ENCODE measurements around the gene EEF1B2. TPM values are rescaled to one million over a fixed set of nuclear protein-coding genes. Genes with fewer than 3 reads are reported as not detected.

EEF1B2 gene
- total RNA-seq (ENCODE audit: low replicate concordance) = 671 and 807 TPM in 2 replicates

DNA sequence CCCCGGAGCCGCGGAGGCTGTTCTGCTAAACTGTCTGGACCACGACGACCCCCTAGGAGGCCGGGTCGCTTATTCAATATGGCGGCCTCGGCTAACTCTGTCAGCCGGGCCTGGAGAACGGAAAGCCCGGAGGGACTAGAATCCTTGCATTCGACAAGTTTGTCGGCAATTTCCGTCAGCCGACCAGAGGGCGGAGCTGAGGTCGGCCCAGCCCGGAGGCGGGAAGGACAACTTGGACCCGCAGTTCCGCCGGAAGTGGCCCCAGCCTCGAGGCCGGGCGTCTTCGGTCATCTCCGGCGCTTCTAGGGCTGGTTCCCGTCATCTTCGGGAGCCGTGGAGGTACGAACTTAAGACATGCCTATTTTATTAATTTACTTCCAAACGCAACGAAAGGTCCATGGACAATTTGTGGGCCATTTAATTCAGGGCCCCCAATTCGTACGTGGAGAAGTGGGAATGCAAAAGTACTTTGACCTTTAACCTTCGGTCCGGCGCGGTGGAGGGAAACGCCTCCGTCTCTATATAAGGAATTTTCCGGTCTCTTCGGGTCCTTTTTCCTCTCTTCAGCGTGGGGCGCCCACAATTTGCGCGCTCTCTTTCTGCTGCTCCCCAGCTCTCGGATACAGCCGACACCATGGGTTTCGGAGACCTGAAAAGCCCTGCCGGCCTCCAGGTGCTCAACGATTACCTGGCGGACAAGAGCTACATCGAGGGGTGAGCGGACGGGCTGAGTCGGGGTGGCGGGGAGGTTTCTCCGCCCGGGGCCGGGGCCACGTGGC, at the start of gene EEF1B2, which contains the start of gene NDUFS1:
TSS of gene EEF1B2 (plus strand) at position 550 of the 779 bp plus-strand sequence. CDS start at position 635, 85 bp downstream.
TSS of gene NDUFS1 (minus strand) at position 99 of the 779 bp plus-strand sequence. CDS start 5,766 bp downstream, outside the sequence.
- H3K4me2 ChIP-seq = peak within 1 kb of the TSS; percentile 100
- peak within 1 kb of the TSS; percentile 74 for H3K4me3 ChIP-seq
- peaks cover 28% of the 10 kb centered on the region for H3K36me3 Mint-ChIP-seq
- H3K36me3 ChIP-seq = peaks cover 17% of the 10 kb centered on the region
- H3K4me1 ChIP-seq = peaks cover 14% of the 10 kb centered on the region
- no peak for TF ChIP-seq EZH2phosphoT487 (IDR thresholded peaks at IDR 0.05)
- H3K4me1 Mint-ChIP-seq = peaks cover 27% of the 10 kb centered on the region
- H3K27me3 ChIP-seq = no peaks in the 10 kb centered on the region
- peaks cover 92% of the 10 kb centered on the region for H3K79me2 ChIP-seq (ENCODE audit: low read depth)
- H3K9me3 ChIP-seq (ENCODE audit: low read depth) = no peaks in the 10 kb centered on the region
- H3K9me3 Mint-ChIP-seq = no peaks in the 10 kb centered on the region
- H3K9ac ChIP-seq = peak within 1 kb of the TSS; percentile 96
- H3K27ac ChIP-seq = peak within 1 kb of the TSS; percentile 84
- H4K20me1 ChIP-seq (ENCODE audit: low read depth) = peaks cover 26% of the 10 kb centered on the region
- peak within 1 kb of the TSS; percentile 96 for H3K27ac Mint-ChIP-seq
- DNase-seq (ENCODE audit: low spot score) = peak; percentile 99
- peaks cover 51% of the 10 kb centered on the region for H3F3A ChIP-seq (ENCODE audit: low read depth)
- peak within 1 kb of the TSS; percentile 100 for H3K4me3 Mint-ChIP-seq
- H2AFZ ChIP-seq (replicated peaks) = peak within 1 kb of the TSS; percentile 94
- H3K27me3 Mint-ChIP-seq (ENCODE audit: insufficient read depth, low read depth) = no peaks in the 10 kb centered on the region

DNA sequence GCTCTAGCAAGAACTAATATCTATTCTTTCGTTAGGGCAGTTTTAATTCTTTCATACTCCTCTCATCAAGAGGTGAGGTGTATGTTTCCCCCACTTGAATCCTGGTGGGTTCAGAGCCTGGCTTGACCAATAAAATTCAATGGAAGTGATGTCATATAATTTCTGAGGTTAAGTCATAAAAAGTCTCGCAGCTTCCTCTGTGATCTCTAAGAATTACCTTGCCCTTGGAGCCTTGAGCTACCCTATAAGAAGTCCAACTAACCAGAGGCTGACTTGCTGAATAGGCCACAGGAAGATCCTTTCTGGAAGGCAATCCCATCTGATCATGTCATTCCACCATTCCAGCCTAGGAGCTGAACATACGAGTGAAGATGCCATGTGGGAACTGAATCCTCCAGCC, 47.6 kb upstream of the EEF1B2 start:
- no peak overlapping the region for H3K4me3 Mint-ChIP-seq
- no peak overlapping the region for H3K27ac Mint-ChIP-seq
- no peaks in the 10 kb centered on the region for H3K4me1 Mint-ChIP-seq

DNA sequence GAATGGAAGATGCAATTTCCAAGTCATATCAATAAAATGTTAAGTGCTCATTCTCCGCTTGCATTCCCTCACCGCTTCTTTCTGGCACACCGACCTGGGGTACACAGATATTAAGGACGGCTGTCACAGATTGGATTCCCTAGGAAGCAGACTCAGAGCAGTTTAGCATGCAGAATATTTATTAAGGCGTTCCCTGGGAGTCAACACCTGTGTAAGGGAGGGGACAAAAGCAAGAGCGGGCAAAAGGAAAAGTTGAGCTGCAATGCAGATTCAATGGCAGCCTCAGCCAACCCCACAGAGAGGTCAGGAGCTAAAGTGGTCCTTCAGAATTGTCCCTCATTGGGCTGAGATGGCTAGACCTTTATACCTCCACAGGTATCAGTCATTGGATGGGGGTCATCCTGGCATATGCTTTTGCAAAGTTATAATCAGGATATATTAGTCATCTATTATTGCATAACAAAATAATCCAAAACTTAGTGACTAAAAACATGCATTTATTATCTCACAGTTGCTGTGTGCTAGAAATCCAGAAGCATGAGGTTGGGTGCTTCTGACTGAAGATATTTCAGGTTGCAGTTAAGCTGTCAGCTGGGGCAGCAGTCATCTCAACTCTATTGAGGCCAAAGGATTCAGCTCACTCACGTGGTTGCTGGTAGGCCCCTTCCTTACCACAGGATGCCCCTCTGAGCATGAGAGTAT, 46.7 kb upstream of the EEF1B2 start:
- TF ChIP-seq, protein P1, sequence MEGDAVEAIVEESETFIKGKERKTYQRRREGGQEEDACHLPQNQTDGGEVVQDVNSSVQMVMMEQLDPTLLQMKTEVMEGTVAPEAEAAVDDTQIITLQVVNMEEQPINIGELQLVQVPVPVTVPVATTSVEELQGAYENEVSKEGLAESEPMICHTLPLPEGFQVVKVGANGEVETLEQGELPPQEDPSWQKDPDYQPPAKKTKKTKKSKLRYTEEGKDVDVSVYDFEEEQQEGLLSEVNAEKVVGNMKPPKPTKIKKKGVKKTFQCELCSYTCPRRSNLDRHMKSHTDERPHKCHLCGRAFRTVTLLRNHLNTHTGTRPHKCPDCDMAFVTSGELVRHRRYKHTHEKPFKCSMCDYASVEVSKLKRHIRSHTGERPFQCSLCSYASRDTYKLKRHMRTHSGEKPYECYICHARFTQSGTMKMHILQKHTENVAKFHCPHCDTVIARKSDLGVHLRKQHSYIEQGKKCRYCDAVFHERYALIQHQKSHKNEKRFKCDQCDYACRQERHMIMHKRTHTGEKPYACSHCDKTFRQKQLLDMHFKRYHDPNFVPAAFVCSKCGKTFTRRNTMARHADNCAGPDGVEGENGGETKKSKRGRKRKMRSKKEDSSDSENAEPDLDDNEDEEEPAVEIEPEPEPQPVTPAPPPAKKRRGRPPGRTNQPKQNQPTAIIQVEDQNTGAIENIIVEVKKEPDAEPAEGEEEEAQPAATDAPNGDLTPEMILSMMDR (IDR thresholded peaks at IDR 0.05) = no peak
- TF ChIP-seq EZH2 (IDR thresholded peaks at IDR 0.05) (no peak), EZH2phosphoT487 (IDR thresholded peaks at IDR 0.05) (no peak)
- H3K4me3 ChIP-seq = no peak overlapping the region
- no peaks in the 10 kb centered on the region for H3K9me3 ChIP-seq (ENCODE audit: low read depth)
- DNase-seq (ENCODE audit: low spot score) = no peak
- H3K9me3 Mint-ChIP-seq = no peaks in the 10 kb centered on the region
- peaks cover 7% of the 10 kb centered on the region for H3F3A ChIP-seq (ENCODE audit: low read depth)
- H3K4me3 Mint-ChIP-seq = no peak overlapping the region
- H3K27ac Mint-ChIP-seq = no peak overlapping the region
- H3K79me2 ChIP-seq (ENCODE audit: low read depth) = no peaks in the 10 kb centered on the region
- peaks cover 24% of the 10 kb centered on the region for H3K36me3 Mint-ChIP-seq
- H4K20me1 ChIP-seq (ENCODE audit: low read depth) = no peaks in the 10 kb centered on the region
- no peaks in the 10 kb centered on the region for H3K4me1 Mint-ChIP-seq
- peaks cover 4% of the 10 kb centered on the region for H3K27me3 Mint-ChIP-seq (ENCODE audit: insufficient read depth, low read depth)
- H3K27me3 ChIP-seq = no peaks in the 10 kb centered on the region
- H3K4me2 ChIP-seq = no peak overlapping the region
- no peak overlapping the region for H3K9ac ChIP-seq
- no peaks in the 10 kb centered on the region for H3K36me3 ChIP-seq
- no peak overlapping the region for H2AFZ ChIP-seq (replicated peaks)
- peaks cover 3% of the 10 kb centered on the region for H3K4me1 ChIP-seq
- no peak overlapping the region for H3K27ac ChIP-seq

More for the DNA sequence above, 47.6 kb upstream of the EEF1B2 start:
- Histone ChIP-seq H2AFZ (replicated peaks) (no peak overlapping the region), H4K20me1 (ENCODE audit: low read depth) (no peaks in the 10 kb centered on the region), H3K27ac (no peak overlapping the region), H3K79me2 (ENCODE audit: low read depth) (no peaks in the 10 kb centered on the region), H3K9me3 (ENCODE audit: low read depth) (no peaks in the 10 kb centered on the region), H3K36me3 (no peaks in the 10 kb centered on the region), H3K4me3 (no peak overlapping the region), H3K27me3 (no peaks in the 10 kb centered on the region), H3K4me2 (no peak overlapping the region), H3K9ac (no peak overlapping the region), H3F3A (ENCODE audit: low read depth) (peaks cover 7% of the 10 kb centered on the region), H3K4me1 (peaks cover 3% of the 10 kb centered on the region)
- no peak for DNase-seq (ENCODE audit: low spot score)
- Mint-ChIP-seq H3K27me3 (ENCODE audit: insufficient read depth, low read depth) (peaks cover 4% of the 10 kb centered on the region), H3K9me3 (no peaks in the 10 kb centered on the region), H3K36me3 (peaks cover 24% of the 10 kb centered on the region)
- TF ChIP-seq EZH2phosphoT487 (IDR thresholded peaks at IDR 0.05) (no peak), EZH2 (IDR thresholded peaks at IDR 0.05) (no peak)
- TF ChIP-seq, protein P1 (IDR thresholded peaks at IDR 0.05) = no peak

All from neural progenitor cell (in vitro differentiated cells).